ENCODE measurements around the gene TRAF2.

Gene TRAF2

DNA sequence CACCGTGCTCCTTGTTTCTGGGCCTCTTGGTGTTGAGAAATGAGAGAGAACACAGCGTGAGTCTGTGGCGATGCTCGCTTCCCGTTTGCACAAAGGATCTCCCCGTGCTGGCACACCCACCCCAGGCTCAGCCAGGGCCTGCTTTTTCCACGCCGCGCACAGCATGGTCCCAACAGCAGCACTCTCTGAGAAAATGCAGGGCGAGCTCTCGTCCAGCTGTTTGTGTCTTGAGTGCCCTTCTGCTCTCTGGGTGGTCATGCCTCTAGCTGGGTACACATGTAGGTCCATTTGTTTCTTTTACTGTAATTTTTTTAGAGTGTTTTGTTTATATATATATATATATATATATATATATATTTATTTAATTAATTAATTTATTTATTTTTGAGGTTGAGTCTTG lies 31.6 kb downstream of the TRAF2 start:
- peaks cover 54% of the 10 kb centered on the region for H3K36me3 ChIP-seq (replicated peaks; ENCODE audit: low read depth, low read length)
- H3K27me3 ChIP-seq (ENCODE audit: low read depth, low read length), result no peaks in the 10 kb centered on the region
- peaks cover 3% of the 10 kb centered on the region; the same call in 1 of the 2 replicates for H3K79me2 ChIP-seq (ENCODE audit: low read length)
- H3K9ac ChIP-seq (ENCODE audit: low read length), result no peak overlapping the region
- no peaks in the 10 kb centered on the region for H3K9me3 ChIP-seq (ENCODE audit: insufficient read depth, low read length)
- H3K4me3 ChIP-seq (ENCODE audit: low read length), result no peak overlapping the region
- no peak overlapping the region for H2AFZ ChIP-seq (ENCODE audit: low read depth, low read length)
- TF ChIP-seq, protein P1, sequence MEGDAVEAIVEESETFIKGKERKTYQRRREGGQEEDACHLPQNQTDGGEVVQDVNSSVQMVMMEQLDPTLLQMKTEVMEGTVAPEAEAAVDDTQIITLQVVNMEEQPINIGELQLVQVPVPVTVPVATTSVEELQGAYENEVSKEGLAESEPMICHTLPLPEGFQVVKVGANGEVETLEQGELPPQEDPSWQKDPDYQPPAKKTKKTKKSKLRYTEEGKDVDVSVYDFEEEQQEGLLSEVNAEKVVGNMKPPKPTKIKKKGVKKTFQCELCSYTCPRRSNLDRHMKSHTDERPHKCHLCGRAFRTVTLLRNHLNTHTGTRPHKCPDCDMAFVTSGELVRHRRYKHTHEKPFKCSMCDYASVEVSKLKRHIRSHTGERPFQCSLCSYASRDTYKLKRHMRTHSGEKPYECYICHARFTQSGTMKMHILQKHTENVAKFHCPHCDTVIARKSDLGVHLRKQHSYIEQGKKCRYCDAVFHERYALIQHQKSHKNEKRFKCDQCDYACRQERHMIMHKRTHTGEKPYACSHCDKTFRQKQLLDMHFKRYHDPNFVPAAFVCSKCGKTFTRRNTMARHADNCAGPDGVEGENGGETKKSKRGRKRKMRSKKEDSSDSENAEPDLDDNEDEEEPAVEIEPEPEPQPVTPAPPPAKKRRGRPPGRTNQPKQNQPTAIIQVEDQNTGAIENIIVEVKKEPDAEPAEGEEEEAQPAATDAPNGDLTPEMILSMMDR (IDR thresholded peaks at IDR 0.05; ENCODE audit: low read depth, low read length), result no peak
- TF ChIP-seq EZH2phosphoT487 (IDR thresholded peaks at IDR 0.05; ENCODE audit: low read depth), result no peak
- no peaks in the 10 kb centered on the region for H4K20me1 ChIP-seq (ENCODE audit: insufficient read depth, low read length)
- no peak overlapping the region for H3K27ac ChIP-seq (ENCODE audit: low read length)
- H3K4me1 ChIP-seq (ENCODE audit: low read length), result no peaks in the 10 kb centered on the region
- no peak overlapping the region for H3K4me2 ChIP-seq (ENCODE audit: low read length)

DNA sequence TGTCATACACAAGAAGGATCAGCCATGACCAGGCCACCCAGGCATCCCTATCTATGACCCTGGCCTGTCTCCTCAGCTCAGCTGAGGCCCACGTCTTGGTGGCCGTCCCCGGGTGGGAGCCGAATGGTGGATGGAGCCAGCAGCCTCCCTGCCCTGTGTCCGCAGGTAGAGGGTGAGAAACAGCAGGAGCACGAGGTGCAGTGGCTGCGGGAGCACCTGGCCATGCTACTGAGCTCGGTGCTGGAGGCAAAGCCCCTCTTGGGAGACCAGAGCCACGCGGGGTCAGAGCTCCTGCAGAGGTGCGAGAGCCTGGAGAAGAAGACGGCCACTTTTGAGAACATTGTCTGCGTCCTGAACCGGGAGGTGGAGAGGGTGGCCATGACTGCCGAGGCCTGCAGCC lies 33.8 kb downstream of the TRAF2 start:
- no peaks in the 10 kb centered on the region for H3K9me3 ChIP-seq (ENCODE audit: insufficient read depth, low read length)
- H2AFZ ChIP-seq (ENCODE audit: low read depth, low read length), result no peak overlapping the region
- no peaks in the 10 kb centered on the region for H3K4me1 ChIP-seq (ENCODE audit: low read length)
- H3K4me2 ChIP-seq (ENCODE audit: low read length), result no peak overlapping the region
- no peaks in the 10 kb centered on the region for H3K27me3 ChIP-seq (ENCODE audit: low read depth, low read length)
- no peak overlapping the region for H3K27ac ChIP-seq (ENCODE audit: low read length)
- no peaks in the 10 kb centered on the region for H4K20me1 ChIP-seq (ENCODE audit: insufficient read depth, low read length)
- no peak overlapping the region for H3K9ac ChIP-seq (ENCODE audit: low read length)
- H3K4me3 ChIP-seq (ENCODE audit: low read length), result no peak overlapping the region
- H3K36me3 ChIP-seq (replicated peaks; ENCODE audit: low read depth, low read length), result peaks cover 50% of the 10 kb centered on the region
- TF ChIP-seq EZH2phosphoT487 (IDR thresholded peaks at IDR 0.05; ENCODE audit: low read depth), result no peak
- TF ChIP-seq, protein P1 (IDR thresholded peaks at IDR 0.05; ENCODE audit: low read depth, low read length), result no peak
- no peaks in the 10 kb centered on the region for H3K79me2 ChIP-seq (ENCODE audit: low read length)

DNA sequence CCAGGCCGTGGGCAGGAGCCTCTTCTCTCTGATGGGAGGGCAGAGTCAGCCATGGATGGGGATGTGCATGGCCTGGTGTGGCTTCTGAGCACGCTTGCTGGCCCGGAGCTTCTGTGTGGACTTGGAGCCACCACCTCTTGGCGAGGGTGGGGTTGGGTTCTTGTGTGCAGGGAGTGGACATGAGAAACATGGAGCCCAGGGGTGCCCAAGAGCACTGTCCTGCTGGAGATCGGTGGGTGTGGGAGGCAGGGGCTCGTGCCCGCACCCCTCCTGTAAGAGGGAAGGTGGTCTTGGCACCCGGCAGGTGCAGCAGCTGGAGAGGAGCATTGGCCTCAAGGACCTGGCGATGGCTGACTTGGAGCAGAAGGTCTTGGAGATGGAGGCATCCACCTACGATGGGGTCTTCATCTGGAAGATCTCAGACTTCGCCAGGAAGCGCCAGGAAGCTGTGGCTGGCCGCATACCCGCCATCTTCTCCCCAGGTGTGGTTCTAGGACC lies 34.5 kb downstream of the TRAF2 start:
- no peak overlapping the region for H3K9ac ChIP-seq (ENCODE audit: low read length)
- no peaks in the 10 kb centered on the region for H4K20me1 ChIP-seq (ENCODE audit: insufficient read depth, low read length)
- TF ChIP-seq, protein P1 (IDR thresholded peaks at IDR 0.05; ENCODE audit: low read depth, low read length), result no peak
- TF ChIP-seq EZH2phosphoT487 (IDR thresholded peaks at IDR 0.05; ENCODE audit: low read depth), result no peak
- no peak overlapping the region for H3K4me2 ChIP-seq (ENCODE audit: low read length)
- H3K4me3 ChIP-seq (ENCODE audit: low read length), result no peak overlapping the region
- no peak overlapping the region for H2AFZ ChIP-seq (ENCODE audit: low read depth, low read length)
- no peaks in the 10 kb centered on the region for H3K79me2 ChIP-seq (ENCODE audit: low read length)
- no peaks in the 10 kb centered on the region for H3K9me3 ChIP-seq (ENCODE audit: insufficient read depth, low read length)
- H3K4me1 ChIP-seq (ENCODE audit: low read length), result no peaks in the 10 kb centered on the region
- peaks cover 46% of the 10 kb centered on the region for H3K36me3 ChIP-seq (replicated peaks; ENCODE audit: low read depth, low read length)
- no peaks in the 10 kb centered on the region for H3K27me3 ChIP-seq (ENCODE audit: low read depth, low read length)
- H3K27ac ChIP-seq (ENCODE audit: low read length), result no peak overlapping the region

DNA sequence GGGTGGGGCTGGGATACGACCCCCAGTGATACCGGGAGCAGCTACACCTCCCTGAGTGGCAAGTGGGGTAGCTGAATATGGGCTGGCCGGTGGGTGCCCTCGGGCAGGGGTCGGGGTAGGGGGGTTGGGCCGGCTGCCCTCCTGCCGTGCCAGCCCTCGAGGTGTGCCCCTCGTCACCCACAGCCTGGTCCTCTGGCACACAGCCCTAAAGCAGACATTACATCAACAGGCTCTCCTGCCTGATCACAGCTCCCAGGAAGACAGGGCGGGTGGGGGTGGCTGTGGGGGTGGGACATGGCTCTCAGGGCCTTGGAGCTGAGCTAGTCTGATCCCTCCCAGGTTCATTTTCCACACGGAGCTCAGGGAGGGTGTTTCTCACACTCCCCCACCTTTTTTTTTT lies 35.0 kb downstream of the TRAF2 start:
- Histone ChIP-seq H3K36me3 (replicated peaks; ENCODE audit: low read depth, low read length) (peaks cover 47% of the 10 kb centered on the region), H3K27me3 (ENCODE audit: low read depth, low read length) (no peaks in the 10 kb centered on the region), H3K27ac (ENCODE audit: low read length) (no peak overlapping the region)

More for the DNA sequence above, 35.0 kb downstream of the TRAF2 start:
- H3K4me2 ChIP-seq (ENCODE audit: low read length), result no peak overlapping the region
- no peak overlapping the region for H3K4me3 ChIP-seq (ENCODE audit: low read length)
- no peak overlapping the region for H2AFZ ChIP-seq (ENCODE audit: low read depth, low read length)
- H3K9me3 ChIP-seq (ENCODE audit: insufficient read depth, low read length), result no peaks in the 10 kb centered on the region
- no peaks in the 10 kb centered on the region for H3K4me1 ChIP-seq (ENCODE audit: low read length)
- no peaks in the 10 kb centered on the region for H3K79me2 ChIP-seq (ENCODE audit: low read length)
- no peaks in the 10 kb centered on the region for H4K20me1 ChIP-seq (ENCODE audit: insufficient read depth, low read length)
- no peak for TF ChIP-seq EZH2phosphoT487 (IDR thresholded peaks at IDR 0.05; ENCODE audit: low read depth)
- TF ChIP-seq, protein P1 (IDR thresholded peaks at IDR 0.05; ENCODE audit: low read depth, low read length), result no peak
- no peak overlapping the region for H3K9ac ChIP-seq (ENCODE audit: low read length)
